A549 (cell line): ENCODE measurements around the gene ARFIP1.

Experiments used
- ATOH8 ChIP-seq: fragments of 250-450 bp; sonication (Bioruptor Pico); IDR thresholded peaks from 2 replicates; pipeline ENCODE4 v1.5.0; 2020; ENCODE audit warnings: low read depth, mild to moderate bottlenecking, moderate library complexity
- CTCF ChIP-seq: fragments of >200 bp; sonication (Bioruptor Twin); formaldehyde crosslinking; IDR thresholded peaks from 3 replicates; pipeline ENCODE4 v1.5.1; 2016
- EP300 ChIP-seq, 2 experiments: fragments of >200 bp; sonication (Bioruptor Twin); formaldehyde crosslinking; IDR thresholded peaks; 2 replicates in 1 of 2; 3 replicates in 1 of 2; pipeline ENCODE4 v1.6.1; 2016 to 2017
- RARB ChIP-seq: fragments of 250-450 bp; sonication (Bioruptor Pico); IDR thresholded peaks from 2 replicates; pipeline ENCODE4 v1.8.0; 2021; ENCODE audit warnings: mild to moderate bottlenecking, moderate library complexity
- RCOR1 ChIP-seq: fragments of 150-350 bp; IDR thresholded peaks from 2 replicates; pipeline ENCODE4 v1.6.1; 2014; ENCODE audit warnings: antibody characterized with exemption, low read length, low read depth
- RFX5 ChIP-seq: fragments of 450-650 bp; IDR thresholded peaks from 2 replicates; pipeline ENCODE4 v1.7.1; 2014; ENCODE audit warnings: antibody characterized with exemption, mild to moderate bottlenecking, moderate library complexity
- TF ChIP-seq, protein P1 (sequence below): IDR thresholded peaks from 2 replicates; pipeline ENCODE4 v1.6.1; 2012

- TF ChIP-seq CTCF (no peak), EP300 (IDR thresholded peaks at IDR 0.05) (no peak), RARB (CRISPR knock-in tag) (no peak), RCOR1 (no peak), RFX5 (no peak), ATOH8 (CRISPR knock-in tag) (no peak)
- TF ChIP-seq, protein P1, sequence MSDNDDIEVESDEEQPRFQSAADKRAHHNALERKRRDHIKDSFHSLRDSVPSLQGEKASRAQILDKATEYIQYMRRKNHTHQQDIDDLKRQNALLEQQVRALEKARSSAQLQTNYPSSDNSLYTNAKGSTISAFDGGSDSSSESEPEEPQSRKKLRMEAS, result no peak
Measured at GRCh38 chr4:152819026-152819645, 39.4 kb downstream of the ARFIP1 start.
